Colonic mucosa (tissue), 4 donors: Measurements from ENCODE around the gene FGF14. TPM values are rescaled to one million over a fixed set of nuclear protein-coding genes. Genes with fewer than 3 reads are reported as not detected.
"Not testable (repeated sequence)": the region's sequence is repeated elsewhere in the genome, so short reads cannot be mapped to it uniquely, and the experiment has no call there.

ENCODE experiments used
- DNase-seq: peaks from one replicate; pipeline ENCODE4 v3.0.0-alpha.2; 2020
- H3K27ac ChIP-seq: fragments of 200-600 bp; one replicate; pipeline ENCODE4 v1.8.0; 2021
- H3K27me3 ChIP-seq: fragments of 200-600 bp; one replicate; pipeline ENCODE4 v1.8.0; 2021
- H3K36me3 ChIP-seq: fragments of 200-600 bp; one replicate; pipeline ENCODE4 v1.8.0; 2021
- H3K4me1 ChIP-seq: fragments of 200-600 bp; one replicate; pipeline ENCODE4 v1.8.0; 2021; ENCODE audit warnings: mild to moderate bottlenecking
- H3K4me3 ChIP-seq: fragments of 200-600 bp; one replicate; pipeline ENCODE4 v1.8.0; 2021
- H3K9ac ChIP-seq, 2 donors: one replicate each; pipeline ENCODE4 v1.7.0; 2013; ENCODE audit warnings: control low read depth in 2 of 2, low read depth in 2 of 2, low read length in 2 of 2
- H3K9me3 ChIP-seq: fragments of 200-600 bp; one replicate; pipeline ENCODE4 v1.8.0; 2021
- CTCF ChIP-seq: fragments of 200-600 bp; IDR thresholded peaks from one replicate; pipeline ENCODE4 v1.8.0; 2022; ENCODE audit warnings: antibody characterized with exemption, mild to moderate bottlenecking
- intact Hi-C: fragments of 100-400 bp; cut with DNase I; formaldehyde crosslinking; loops from one replicate; pipeline ENCODE4 v1.14.1; 2022
- total RNA-seq, 2 donors: library from RNA; stranded (reverse); fragmentation: NEBNext Ultra II Directional in 1 of 2; extraction: Animal tissue kit (Norgen Biotek cat#: 25700) in 1 of 2; gene quantifications; one replicate each; pipeline ENCODE4 v1.2.1, GENCODE V29; 2021
- donor health status: healthy.
- donor health status: DM: no; HTN: no; CAD: no.
- donor health status: DM: no; HTN: no; CAD: no.

Gene FGF14
- total RNA-seq, 2 donors from 2014 or later, result 0.62 to 0.85 TPM

GRCh38 chr13:102018716-102019115 lies 383.1 kb downstream of the FGF14 start:
- H3K27ac ChIP-seq, result no peak overlapping the region
- intact Hi-C loops, result no loop called here
- TF ChIP-seq CTCF, result no peak
- H3K4me3 ChIP-seq, result no peak overlapping the region
- H3K9ac ChIP-seq, result no peak overlapping the region
- no peaks in the 10 kb centered on the region for H3K9me3 ChIP-seq
- H3K27me3 ChIP-seq, result no peaks in the 10 kb centered on the region
- H3K4me1 ChIP-seq, result no peaks in the 10 kb centered on the region
- H3K36me3 ChIP-seq, result no peaks in the 10 kb centered on the region
- no peak for DNase-seq

DNA sequence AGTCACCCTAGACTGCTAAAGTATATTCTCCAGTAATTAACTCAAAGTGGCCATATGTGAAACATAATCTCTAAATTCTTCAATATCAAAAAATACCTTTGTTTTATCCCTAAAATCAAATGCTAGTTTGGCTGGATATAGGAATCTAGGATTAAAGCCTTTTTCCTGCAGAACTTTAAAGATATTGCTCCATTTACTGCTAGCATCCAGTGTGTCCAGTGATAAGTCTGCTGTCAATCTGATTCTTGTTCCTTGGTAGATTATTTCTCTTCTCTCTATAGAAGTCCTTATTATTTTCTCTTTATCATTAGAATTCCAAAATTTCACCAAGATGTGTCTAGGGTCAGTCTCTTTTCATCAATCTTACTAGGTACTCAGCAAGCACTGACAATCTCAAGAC lies 384.6 kb downstream of the FGF14 start:
- Histone ChIP-seq H3K4me1 (no peaks in the 10 kb centered on the region), H3K9me3 (no peaks in the 10 kb centered on the region), H3K27me3 (no peaks in the 10 kb centered on the region), H3K27ac (no peak overlapping the region), H3K4me3 (no peak overlapping the region), H3K36me3 (no peaks in the 10 kb centered on the region), H3K9ac (no peak overlapping the region)
- intact Hi-C loops, result no loop called here
- no peak for DNase-seq
- TF ChIP-seq CTCF, result no peak

DNA sequence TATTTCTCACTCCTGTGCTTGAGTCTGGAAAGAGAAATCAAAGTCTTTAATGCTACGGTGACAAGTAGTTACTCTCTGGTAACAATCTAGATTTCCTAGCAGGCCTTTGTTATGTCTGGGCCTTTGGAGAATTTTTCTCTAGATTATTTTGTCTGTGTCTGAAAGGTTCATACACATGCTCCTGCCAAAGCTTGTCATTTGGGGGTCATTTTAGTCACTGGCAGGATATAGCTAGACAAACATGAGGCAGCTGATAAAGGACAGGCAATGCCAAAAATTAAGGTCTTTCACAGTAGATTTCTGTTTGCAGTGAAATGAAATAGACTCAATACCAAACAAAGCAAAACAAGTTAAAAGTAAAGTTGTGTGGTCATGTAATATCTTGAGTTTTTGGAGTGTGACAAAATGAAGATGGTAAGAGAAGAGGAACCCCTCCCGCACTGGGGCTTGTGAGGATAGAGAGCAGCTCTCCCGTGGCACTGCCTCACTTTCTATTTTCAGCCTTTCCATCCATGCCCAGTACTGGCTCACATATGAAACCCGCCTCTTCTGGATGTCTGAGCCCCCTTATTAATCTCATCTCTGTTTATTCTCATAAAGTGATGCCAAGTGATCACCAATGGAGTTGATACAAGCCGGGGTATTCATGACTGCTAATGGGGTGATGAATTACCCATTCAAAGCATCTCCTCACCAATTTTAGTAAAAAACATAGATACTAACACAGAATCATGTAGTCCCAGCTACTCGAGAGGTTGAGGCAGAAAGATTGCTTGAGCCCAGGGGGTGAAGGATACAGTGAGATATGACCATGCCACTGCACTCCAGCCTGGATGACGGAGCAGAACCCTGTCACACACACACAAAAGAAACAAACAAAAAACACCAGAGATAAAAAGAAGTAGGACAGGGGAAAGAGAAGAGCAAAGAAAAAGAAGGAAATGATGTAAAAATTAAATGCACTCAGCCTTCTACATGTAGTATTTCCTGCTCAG lies 389.3 kb downstream of the FGF14 start:
- no peak overlapping the region for H3K27ac ChIP-seq
- DNase-seq, result no peak
- H3K9ac ChIP-seq, result no peak overlapping the region
- intact Hi-C loops, result no loop called here
- no peak for TF ChIP-seq CTCF
- H3K9me3 ChIP-seq, result no peaks in the 10 kb centered on the region
- H3K36me3 ChIP-seq, result no peaks in the 10 kb centered on the region
- H3K4me1 ChIP-seq, result no peaks in the 10 kb centered on the region
- H3K4me3 ChIP-seq, result no peak overlapping the region
- H3K27me3 ChIP-seq, result no peaks in the 10 kb centered on the region

- intact Hi-C loops, H3K9ac ChIP-seq, DNase-seq, H3K4me3 ChIP-seq, H3K9me3 ChIP-seq, H3K27ac ChIP-seq, H3K36me3 ChIP-seq, H3K4me1 ChIP-seq, H3K27me3 ChIP-seq: not testable (repeated sequence)
Observed at GRCh38 chr13:102011455-102011854, 390.4 kb downstream of the FGF14 start.

GRCh38 chr13:102003848-102004570 lies 397.8 kb downstream of the FGF14 start:
- H3K4me1 ChIP-seq, result no peaks in the 10 kb centered on the region
- no peak overlapping the region for H3K9ac ChIP-seq
- H3K27me3 ChIP-seq, result no peaks in the 10 kb centered on the region
- no peak overlapping the region for H3K27ac ChIP-seq
- H3K9me3 ChIP-seq, result no peaks in the 10 kb centered on the region
- TF ChIP-seq CTCF, result no peak
- intact Hi-C loops, result no loop called here
- no peaks in the 10 kb centered on the region for H3K36me3 ChIP-seq
- no peak for DNase-seq
- no peak overlapping the region for H3K4me3 ChIP-seq
